GM18505 (cell line): ENCODE data around the gene PTPN22.

Source experiments
- ATAC-seq: cut with Tn5 transposase; IDR thresholded peaks from one replicate; pipeline ENCODE4 v1.9.1; 2021; ENCODE audit not compliant: unreplicated experiment
- POLR2A ChIP-seq: IDR thresholded peaks from 4 replicates; pipeline ENCODE4 v1.6.1; 2011; ENCODE audit warnings: borderline replicate concordance; ENCODE audit not compliant: insufficient read depth, insufficient read length; ENCODE audit errors: extremely low read depth

The PTPN22 gene

DNA sequence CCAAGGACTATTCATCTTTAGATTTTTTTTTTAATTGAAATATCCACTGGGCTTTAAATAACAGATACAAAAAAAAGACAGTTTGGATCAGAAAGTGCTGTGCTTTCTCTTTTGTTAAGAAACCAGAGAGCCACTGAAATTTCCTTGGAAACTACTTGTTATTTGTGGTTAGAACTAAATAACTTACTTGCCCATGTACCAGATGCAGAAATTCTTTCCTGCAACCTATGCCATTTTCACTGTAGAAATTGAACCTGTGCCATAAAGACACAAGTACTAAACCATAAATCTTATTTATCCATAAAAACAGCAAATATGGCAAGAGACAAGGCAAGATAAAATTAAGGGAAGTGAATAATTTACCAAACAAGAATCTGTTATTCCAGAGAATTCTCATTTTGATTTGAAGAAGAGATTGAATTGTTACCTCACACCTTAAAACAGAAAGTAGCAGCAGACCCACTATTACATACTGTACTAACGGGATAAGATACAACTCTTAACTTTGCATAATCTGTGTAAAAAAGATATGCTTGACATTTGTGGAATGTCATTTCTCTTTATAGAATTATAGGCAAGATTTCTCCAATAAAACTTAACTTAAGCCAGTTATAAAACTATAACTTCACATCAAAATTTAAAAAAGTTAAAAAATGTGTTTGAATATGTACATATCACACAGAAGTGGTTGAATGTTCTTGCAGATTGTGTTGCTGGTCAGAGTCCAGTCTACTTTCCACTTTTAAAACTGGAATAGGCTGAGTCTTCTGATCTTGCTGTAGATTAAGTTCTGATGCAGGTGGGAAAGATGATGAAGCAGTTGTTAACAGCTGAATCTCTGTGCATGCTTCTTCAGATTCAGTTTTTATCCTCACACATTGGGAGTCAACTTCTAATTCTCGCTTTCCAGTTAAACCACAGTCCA lies 105.9 kb downstream of the PTPN22 start:
- ATAC-seq = no peak
- TF ChIP-seq POLR2A = no peak
